K562 (cell line): ENCODE data around the gene FGG. TPM values are rescaled to one million over a fixed set of nuclear protein-coding genes. Genes with fewer than 3 reads are reported as not detected.

Source experiments
- ATAC-seq: fragments of 200-7000 bp; cut with Tn5 transposase; 3 replicates; pipeline ENCODE4 v1.9.1; 2020; ENCODE audit warnings: moderate library complexity
- BruUV-seq: library from RNA; stranded (reverse); fragments of 400-500 nt; replicated peaks from 2 replicates; lab custom pipeline; 2021; lab: Mats Ljungman, UMichigan
- CTCF ChIA-PET: fragments of 300-600 bp; formaldehyde crosslinking; extraction: SDS; loops from one replicate; lab custom pipeline; 2021; ENCODE audit warnings: low intra/inter-chr PET ratio; lab: Yijun Ruan, JAX
- POLR2A ChIA-PET: fragments of 300-600, 350-650 bp; sonication (Branson Sonifier 250); formaldehyde crosslinking; extraction: SDS; loops from one replicate; lab custom pipeline; 2021; ENCODE audit warnings: antibody characterized with exemption, inconsistent platforms; lab: Yijun Ruan, JAX
- DNase-seq, 4 experiments: peaks; one replicate each; pipeline versions ENCODE4 v3.0.0 to v3.0.0-alpha.2; 2011 to 2018; ENCODE audit warnings: low spot score in 3 of 4, mixed read lengths in 3 of 4; ENCODE audit errors: extremely low read depth in 1 of 4
- FAIRE-seq: peaks from 2 replicates; lab custom pipeline; 2011; peaks lifted over from hg19 to GRCh38; lab: Jason Lieb, UNC
- H2AFZ ChIP-seq: 2 replicates; pipeline ENCODE4 v1.6.0; 2011; ENCODE audit warnings: low read depth, low read length, control low read depth, inconsistent platforms
- H3K27ac ChIP-seq: fragments of 200-600 bp; 3 replicates; pipeline ENCODE4 v1.8.0; 2011; ENCODE audit warnings: low read depth, mild to moderate bottlenecking, control low read depth, inconsistent platforms, low read length, moderate library complexity, mixed read lengths; ENCODE audit errors: extremely low read depth
- H3K27me3 ChIP-seq, 2 experiments: fragments of 300-600 bp in 1 of 2; 2 replicates in 1 of 2; 3 replicates in 1 of 2; pipeline versions ENCODE4 v1.6.0 to v1.8.0; 2011; ENCODE audit warnings: inconsistent platforms in 2 of 2, low read length in 2 of 2, mild to moderate bottlenecking in 1 of 2, mixed read lengths in 1 of 2, moderate library complexity in 1 of 2; ENCODE audit not compliant: control insufficient read depth in 2 of 2, insufficient read depth in 2 of 2
- H3K36me3 ChIP-seq: fragments of 300-600 bp; 3 replicates; pipeline ENCODE4 v1.8.0; 2011; ENCODE audit warnings: mild to moderate bottlenecking, low read length, inconsistent platforms; ENCODE audit not compliant: control insufficient read depth, insufficient read depth
- H3K4me1 ChIP-seq, 2 experiments: fragments of 200-600 bp in 1 of 2; replicated peaks in 1 of 2; 2 replicates in 1 of 2; 3 replicates in 1 of 2; pipeline versions ENCODE4 v1.5.1 to v1.8.0; 2011; ENCODE audit warnings: inconsistent platforms in 2 of 2, low read length in 2 of 2, mild to moderate bottlenecking in 1 of 2, mixed read lengths in 1 of 2, moderate library complexity in 1 of 2; ENCODE audit not compliant: control insufficient read depth in 2 of 2, insufficient read depth in 2 of 2
- H3K4me2 ChIP-seq: 2 replicates; pipeline ENCODE4 v1.6.1; 2011; ENCODE audit warnings: low read length, control low read depth, inconsistent platforms, mixed read lengths; ENCODE audit not compliant: insufficient read depth
- H3K4me3 ChIP-seq: fragments of 200-600 bp; sonication (generic), shearing (Covaris generic); 2 replicates; pipeline ENCODE4 v1.5.1; 2016; ENCODE audit warnings: control low read depth, inconsistent platforms
- H3K79me2 ChIP-seq: fragments of 200-600 bp; 3 replicates; pipeline ENCODE4 v1.8.0; 2011; ENCODE audit warnings: low read length, inconsistent platforms; ENCODE audit not compliant: control insufficient read depth, insufficient read depth
- H3K9ac ChIP-seq, 2 experiments: 2 replicates each; pipeline versions ENCODE4 v1.6.0 to v1.6.1; 2011; ENCODE audit warnings: low read depth in 2 of 2, low read length in 2 of 2, control low read depth in 1 of 2, inconsistent platforms in 1 of 2, mild to moderate bottlenecking in 1 of 2, mixed read lengths in 1 of 2; ENCODE audit not compliant: insufficient read depth in 1 of 2
- H3K9me1 ChIP-seq: one replicate; pipeline ENCODE4 v1.6.0; 2011; ENCODE audit warnings: inconsistent platforms, mild to moderate bottlenecking, low read length, moderate library complexity; ENCODE audit not compliant: control insufficient read depth, insufficient read depth
- H3K9me3 ChIP-seq: replicated peaks from 2 replicates; pipeline ENCODE4 v1.5.1; 2011; ENCODE audit warnings: low read depth, low read length, inconsistent platforms; ENCODE audit not compliant: control insufficient read depth, insufficient read depth
- H4K20me1 ChIP-seq: replicated peaks from 2 replicates; pipeline ENCODE4 v1.6.1; 2011; ENCODE audit warnings: low read length, inconsistent platforms, mixed read lengths; ENCODE audit not compliant: control insufficient read depth, insufficient read depth
- CEBPG ChIP-seq, 3 experiments: fragments of 200-800 bp in 1 of 3; sonication (Bioruptor generic) in 1 of 3; sonication (generic) in 1 of 3; formaldehyde crosslinking in 1 of 3; IDR thresholded peaks in 2 of 3; conservative IDR thresholded peaks in 1 of 3; 2 replicates each; pipeline versions ENCODE4 v1.6.1 to v1.8.0; 2016 to 2022; ENCODE audit warnings: missing compliant biosample characterization in 2 of 3, missing genetic modification characterization in 2 of 3, mild to moderate bottlenecking in 1 of 3, missing genetic modification reagents in 1 of 3
- CHD2 ChIP-seq: IDR thresholded peaks from 2 replicates; pipeline ENCODE4 v1.6.1; 2011; ENCODE audit warnings: low read depth, low read length
- CTBP1 ChIP-seq: fragments of 450-650 bp; IDR thresholded peaks from 2 replicates; pipeline ENCODE4 v1.6.1; 2016; ENCODE audit warnings: borderline replicate concordance
- FOXA3 ChIP-seq, 2 experiments: fragments of 450-650 bp in 1 of 2; sonication (generic) in 1 of 2; formaldehyde crosslinking; IDR thresholded peaks in 1 of 2; conservative IDR thresholded peaks in 1 of 2; 2 replicates each; pipeline versions ENCODE4 v1.4.0 to v1.8.0; 2020 to 2022; ENCODE audit warnings: mild to moderate bottlenecking in 2 of 2, missing genetic modification reagents in 1 of 2
- MTF1 ChIP-seq: fragments of 250-450 bp; sonication (Bioruptor Pico); IDR thresholded peaks from 2 replicates; pipeline ENCODE4 v1.9.0; 2021; ENCODE audit warnings: moderate library complexity, mild to moderate bottlenecking, inconsistent platforms, borderline replicate concordance
- MYBL2 ChIP-seq, 2 experiments: fragments of 450-650 bp in 1 of 2; sonication (generic) in 1 of 2; formaldehyde crosslinking in 1 of 2; IDR thresholded peaks; 2 replicates each; pipeline versions ENCODE4 v1.6.1 to v1.8.1; 2017 to 2022; ENCODE audit warnings: borderline replicate concordance in 1 of 2, inconsistent platforms in 1 of 2, low read depth in 1 of 2, mild to moderate bottlenecking in 1 of 2, missing genetic modification reagents in 1 of 2, moderate library complexity in 1 of 2
- NBN ChIP-seq: fragments of 450-650 bp; IDR thresholded peaks from 2 replicates; pipeline ENCODE4 v1.6.1; 2016; ENCODE audit warnings: low read depth, mild to moderate bottlenecking
- POLR2A ChIP-seq: fragments of 450-650 bp; conservative IDR thresholded peaks from 2 replicates; pipeline ENCODE4 v1.6.1; 2016
- ZNF311 ChIP-seq: fragments of 250-450 bp; sonication (Bioruptor Pico); IDR thresholded peaks from 2 replicates; pipeline ENCODE4 v1.4.0; 2020; ENCODE audit warnings: mild to moderate bottlenecking, moderate library complexity
- WGBS: fragments of 100-300 bp; shearing (Covaris generic); methylation state at CpG from one replicate; pipeline ENCODE4 v1.1.6; 2016; ENCODE audit warnings: low coverage, mixed read lengths; ENCODE audit not compliant: insufficient coverage; ENCODE audit errors: missing lambda C conversion rate; 5-methylcytosine and 5-hydroxymethylcytosine counted together
- in situ Hi-C: fragments of 300-500 bp; cut with MboI; formaldehyde crosslinking; loops from 4 replicates; pipeline ENCODE4 v1.15.0; 2018; ENCODE audit warnings: inconsistent platforms, mixed read lengths
- intact Hi-C: fragments of 100-400 bp; cut with micrococcal nuclease; formaldehyde crosslinking; loops from 2 replicates; pipeline ENCODE4 v1.14.2; 2022
- polyA plus RNA-seq, 8 experiments: library from polyadenylated mRNA; depleted of rRNA in 4 of 8; stranded (reverse) in 5 of 8; unstranded in 3 of 8; fragments of >200 nt; fragmentation: Nextera tagmentation in 2 of 8; fragmentation: Illumina TruSeq in 1 of 8; extraction: Ambion mirVana in 2 of 8; extraction: Trizol in 1 of 8; gene quantifications; 2 replicates each; pipeline versions ENCODE4 v1.2.1 to v1.2.3, GENCODE V29; 2011 to 2014; ENCODE audit warnings: inconsistent platforms in 1 of 8, missing spikeins in 1 of 8
- total RNA-seq, 7 experiments: library from RNA; depleted of rRNA in 6 of 7; stranded (reverse); fragments of >200 nt in 6 of 7; fragmentation: Illumina TruSeq in 2 of 7; extraction: Trizol in 2 of 7; gene quantifications; 2 replicates each; pipeline versions ENCODE4 v1.2.1 to v1.2.3, GENCODE V29; 2011 to 2021; ENCODE audit warnings: low replicate concordance in 1 of 7

The FGG gene
- total and polyA plus RNA-seq, 9 of the 15 experiments (the other 6 are each of a cell fraction or from before 2014, with no cell fraction given): 0.08 to 2.2 (median 0.33) TPM; not detected in 2

DNA sequence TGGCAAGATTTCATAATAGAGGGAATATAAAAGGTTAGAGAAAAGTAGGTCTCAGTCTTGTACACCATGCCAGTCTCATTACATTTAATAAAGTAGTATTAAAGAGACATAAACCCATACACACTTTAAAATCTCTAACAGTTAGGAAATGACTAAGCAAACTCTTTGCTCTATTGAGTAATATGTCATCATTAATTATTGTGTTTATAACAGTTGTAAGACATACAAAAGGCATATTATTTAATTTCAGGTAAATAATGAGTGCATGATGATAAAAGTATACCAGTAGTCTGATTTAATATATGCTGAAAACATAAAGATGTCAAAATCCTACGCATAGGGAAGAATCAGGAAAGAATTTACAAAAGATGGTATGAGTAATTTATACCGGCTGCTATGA is 31.0 kb upstream of the FGG start:
- Histone ChIP-seq H3K4me2 (no peak overlapping the region), H3K9ac (no peak overlapping the region), H2AFZ (no peak overlapping the region), H3K4me1 (peaks cover 0 to 8% of the 10 kb centered on the region in 2 experiments; a peak in 2 of 5 replicates), H3K27ac (no peak overlapping the region), H3K4me3 (no peak overlapping the region), H4K20me1 (no peaks in the 10 kb centered on the region), H3K79me2 (no peaks in the 10 kb centered on the region), H3K27me3 (no peaks in the 10 kb centered on the region; a peak in 1 of 5 replicates), H3K9me3 (no peaks in the 10 kb centered on the region), H3K36me3 (no peaks in the 10 kb centered on the region), H3K9me1 (no peaks in the 10 kb centered on the region)
- CTCF ChIA-PET: no interaction called here
- DNase-seq: no peak
- in situ Hi-C loops: no loop called here
- WGBS: 10% methylated on average over 2 of the region's 2 CpGs
- POLR2A ChIA-PET: no interaction called here
- intact Hi-C loops: no loop called here
- TF ChIP-seq CHD2 (no peak), MTF1 (CRISPR knock-in tag) (no peak), NBN (no peak), ZNF311 (CRISPR knock-in tag) (no peak), POLR2A (no peak), MYBL2 (IDR thresholded peaks at IDR 0.05; ENCODE audit: low read depth) (no peak), MYBL2 (CRISPR knock-in tag; IDR thresholded peaks at IDR 0.05; ENCODE audit: borderline replicate concordance) (no peak), CEBPG (CRISPR knock-in tag; IDR thresholded peaks at IDR 0.05) (no peak), CEBPG (tag; conservative IDR thresholded peaks at IDR 0.05 in 1 of 2, IDR thresholded peaks at IDR 0.05 in 1 of 2) (peak in 1 of 2 experiments; percentile 22; a peak in 1 of 4 replicates), FOXA3 (CRISPR knock-in tag; conservative IDR thresholded peaks at IDR 0.05 in 1 of 2, IDR thresholded peaks at IDR 0.05 in 1 of 2) (no peak), CTBP1 (no peak)
- no peak for ATAC-seq
- no TSS peak for BruUV-seq
- no peak for FAIRE-seq
